ENCODE data around the gene RANGAP1. TPM values are rescaled to one million over a fixed set of nuclear protein-coding genes. Genes with fewer than 3 reads are reported as not detected.

RANGAP1 gene
- total RNA-seq, 1 donor from 2014 or later: 33.0 TPM

DNA sequence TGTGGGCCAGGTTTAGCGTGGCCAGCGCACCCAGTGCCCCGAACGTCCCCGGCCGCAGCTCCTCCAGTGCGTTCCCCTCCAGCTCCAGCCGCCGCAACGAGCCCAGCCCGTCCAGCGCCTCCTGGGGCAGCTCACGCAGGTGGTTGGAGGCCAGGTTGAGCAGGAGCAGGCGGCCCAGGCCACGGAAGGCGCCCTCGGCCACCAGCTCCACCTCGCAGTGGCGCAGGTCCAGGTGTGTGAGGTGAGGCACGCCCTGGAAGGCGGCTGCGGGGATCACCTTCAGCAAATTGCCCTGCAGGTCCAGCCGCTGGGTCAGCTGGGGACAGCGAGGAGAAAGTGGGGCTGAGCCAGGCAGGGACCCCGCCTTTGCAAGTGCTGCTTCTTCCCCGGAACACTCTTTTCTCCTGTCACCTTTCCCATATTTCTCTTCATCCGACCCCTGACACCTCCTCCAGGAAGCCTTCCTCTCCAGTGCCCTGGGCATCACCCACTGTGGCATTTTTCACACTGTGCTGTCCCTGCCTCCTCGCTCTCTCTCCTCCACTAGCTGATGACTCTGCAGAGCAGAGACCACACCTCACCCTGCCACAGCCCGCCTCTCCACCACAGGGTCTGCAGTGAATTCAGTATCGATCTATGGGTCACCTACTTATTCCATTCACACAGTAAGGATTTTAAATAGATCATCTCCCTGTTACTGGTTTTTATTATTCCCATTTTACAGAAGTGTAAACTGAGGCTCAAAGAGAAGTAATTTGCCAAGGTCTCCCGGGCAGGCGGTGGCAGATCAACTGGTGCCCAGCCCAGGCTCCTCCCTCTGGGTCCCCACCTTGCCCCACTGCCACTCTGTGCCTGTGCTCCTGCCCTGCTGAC lies 47.2 kb downstream of the RANGAP1 start:
- FAIRE-seq (no peak), DNase-seq (ENCODE audit: low spot score in 2 of 2) (no peak)

DNA sequence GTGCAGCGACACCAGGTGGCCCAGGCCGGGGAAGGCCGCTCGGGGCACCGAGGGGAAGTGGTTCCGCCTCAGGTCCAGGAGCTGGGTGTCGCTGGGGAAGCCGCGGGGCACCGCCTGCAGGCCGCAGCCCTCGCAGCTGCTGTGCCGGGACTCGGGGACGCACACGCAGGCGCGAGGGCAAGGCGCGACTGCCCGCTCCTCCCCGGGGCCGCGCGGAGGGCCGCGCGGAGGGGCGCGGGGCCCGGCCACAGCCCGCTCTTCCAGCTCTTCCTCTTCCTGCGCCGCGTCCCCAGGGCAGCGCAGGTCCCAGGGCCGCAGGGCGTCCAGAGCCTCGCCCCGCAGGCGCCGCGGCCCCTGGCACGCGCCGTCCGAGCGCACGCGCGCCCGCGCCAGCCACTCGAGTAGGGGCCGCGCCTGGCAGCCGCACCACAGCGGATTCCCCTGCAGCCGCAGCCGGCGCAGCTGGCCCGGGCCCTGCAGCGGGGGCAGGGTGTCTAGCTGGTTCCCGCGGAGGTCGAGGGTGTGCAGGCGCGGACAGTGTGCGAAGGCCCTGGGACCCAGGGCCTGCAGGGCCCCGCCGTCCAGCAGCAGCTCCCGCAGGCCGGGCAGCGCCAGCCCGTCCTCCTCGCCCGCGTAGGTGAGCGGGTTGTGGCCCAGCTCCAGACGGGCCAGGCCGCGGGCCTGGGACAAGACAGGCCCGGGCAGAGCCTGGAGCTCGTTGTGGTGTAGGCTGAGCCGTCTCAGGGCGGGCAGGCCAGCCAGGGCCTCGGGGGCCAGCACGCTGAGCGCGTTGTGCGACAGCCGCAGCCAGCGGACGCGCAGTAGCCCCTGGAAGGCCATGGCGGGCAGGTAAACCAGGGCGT lies 48.0 kb downstream of the RANGAP1 start:
- FAIRE-seq (no peak), DNase-seq (ENCODE audit: low spot score in 2 of 2) (peak; percentile 74 to 81)

DNA sequence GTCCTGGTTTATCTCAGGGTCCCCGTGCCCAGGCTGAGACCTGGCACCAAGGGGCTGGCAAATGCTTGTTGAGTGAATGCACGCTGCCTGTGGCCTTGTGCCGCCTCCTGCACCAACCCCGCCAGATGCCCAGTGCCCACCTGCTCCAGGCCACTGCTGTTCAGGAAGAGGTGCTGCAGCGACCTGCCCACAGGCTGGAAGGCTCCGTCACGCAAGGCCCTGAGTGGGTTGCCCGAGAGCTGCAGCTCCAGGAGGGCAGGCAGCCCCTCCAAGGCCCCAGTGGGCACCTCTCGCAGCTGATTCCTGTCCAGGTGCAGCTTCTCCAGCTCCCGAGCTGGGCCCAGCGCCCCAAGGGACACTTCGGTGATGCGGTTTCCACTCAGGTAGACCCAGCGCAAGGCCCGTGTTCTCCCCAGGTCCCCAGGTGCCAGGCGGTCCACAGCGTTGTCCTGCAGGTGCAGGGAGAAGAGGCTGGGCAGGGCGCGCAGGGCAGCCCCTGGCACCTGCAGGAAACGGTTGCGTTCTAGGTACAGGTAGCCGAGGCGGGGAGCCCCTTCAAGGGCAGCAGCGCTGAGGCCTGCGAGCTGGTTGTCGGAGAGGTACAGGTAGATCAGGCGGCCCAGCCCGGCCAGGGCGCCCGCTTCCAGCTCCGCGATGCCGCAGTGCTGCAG lies 48.8 kb downstream of the RANGAP1 start:
- DNase-seq (ENCODE audit: low spot score in 2 of 2) (no peak), FAIRE-seq (no peak)

DNA sequence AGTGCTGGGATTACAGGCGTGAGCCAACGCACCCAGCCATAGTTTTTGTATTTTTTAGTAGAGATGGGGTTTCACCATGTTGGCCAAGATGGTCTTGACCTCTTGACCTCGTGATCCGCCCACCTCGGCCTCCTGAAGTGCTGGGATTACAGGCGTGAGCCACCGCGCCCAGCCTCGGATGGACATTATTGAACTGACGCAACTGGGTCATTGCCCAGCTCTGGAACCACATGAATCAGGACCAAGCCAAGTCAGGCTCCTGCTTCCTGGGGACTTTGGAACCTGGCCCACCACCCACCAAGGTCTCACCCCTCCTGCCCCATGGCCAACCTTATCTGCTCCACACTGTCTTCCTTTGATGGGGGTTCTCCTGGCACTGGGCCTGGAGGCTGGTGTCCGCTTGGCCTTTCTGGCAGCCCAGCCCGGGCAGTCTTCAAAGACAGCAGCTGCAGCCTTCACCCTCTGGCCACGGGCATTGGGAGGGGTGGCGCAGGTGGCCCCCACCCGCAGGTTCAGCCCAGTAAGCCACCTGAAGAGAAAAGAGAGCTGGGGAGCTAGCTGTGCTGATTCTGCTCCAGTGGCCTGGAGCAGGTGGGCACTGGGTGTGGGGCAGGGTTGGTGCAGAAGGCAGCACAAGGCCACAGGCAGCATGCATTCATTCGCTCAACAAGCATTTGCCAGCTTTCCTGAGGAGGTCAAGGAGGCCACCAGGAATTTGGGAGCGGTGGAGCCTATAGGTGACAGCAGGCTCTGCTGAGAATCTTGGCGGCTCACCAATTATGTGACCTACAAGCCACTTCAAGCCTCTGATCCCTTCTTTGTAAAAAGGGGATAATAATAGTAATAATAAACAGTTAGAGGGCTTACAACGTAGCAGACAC lies 50.9 kb downstream of the RANGAP1 start:
- FAIRE-seq: no peak
- DNase-seq (ENCODE audit: low spot score in 2 of 2): no peak

DNA sequence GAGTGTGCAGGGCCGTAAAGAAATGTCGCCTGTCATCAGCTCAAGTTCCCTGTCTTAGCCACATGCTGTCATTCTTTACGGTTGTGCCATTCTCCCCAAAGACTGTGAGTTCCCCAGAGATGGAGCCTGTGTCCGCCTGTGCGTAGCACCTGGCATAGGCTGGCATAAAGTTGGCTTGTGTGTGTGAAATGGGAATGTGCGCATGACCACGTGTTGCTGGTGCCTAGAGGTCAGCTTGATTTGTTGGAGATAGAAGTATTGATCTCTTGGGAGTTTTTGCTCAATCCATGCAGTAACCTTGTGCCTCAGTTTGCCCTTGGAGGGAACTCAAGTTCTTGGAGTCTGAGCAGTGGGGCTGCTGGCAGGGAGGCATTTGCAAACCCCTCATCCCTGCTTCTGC lies 54.6 kb downstream of the RANGAP1 start:
- DNase-seq (ENCODE audit: low spot score in 2 of 2) (no peak), FAIRE-seq (no peak)

DNA sequence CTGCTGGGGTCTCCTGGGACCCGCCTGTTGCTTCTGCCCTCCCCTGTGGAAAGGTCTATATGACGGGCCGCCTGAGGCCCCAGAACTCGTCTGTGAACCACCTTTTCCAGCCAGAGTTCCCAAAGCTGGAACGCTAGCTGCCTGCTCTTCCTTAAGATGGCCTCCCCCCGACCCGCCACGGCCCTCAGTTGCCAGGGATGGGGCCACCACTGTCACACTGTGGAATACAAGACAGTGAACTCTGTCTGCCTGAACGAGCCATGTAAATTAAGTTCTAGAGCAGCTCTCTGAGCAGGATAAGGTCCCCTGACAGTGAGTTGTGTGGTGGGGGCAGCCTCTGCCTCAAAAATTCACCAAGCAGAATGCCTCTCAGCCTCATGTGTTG lies 55.6 kb downstream of the RANGAP1 start:
- FAIRE-seq (no peak), DNase-seq (ENCODE audit: low spot score in 2 of 2) (no peak)

DNA sequence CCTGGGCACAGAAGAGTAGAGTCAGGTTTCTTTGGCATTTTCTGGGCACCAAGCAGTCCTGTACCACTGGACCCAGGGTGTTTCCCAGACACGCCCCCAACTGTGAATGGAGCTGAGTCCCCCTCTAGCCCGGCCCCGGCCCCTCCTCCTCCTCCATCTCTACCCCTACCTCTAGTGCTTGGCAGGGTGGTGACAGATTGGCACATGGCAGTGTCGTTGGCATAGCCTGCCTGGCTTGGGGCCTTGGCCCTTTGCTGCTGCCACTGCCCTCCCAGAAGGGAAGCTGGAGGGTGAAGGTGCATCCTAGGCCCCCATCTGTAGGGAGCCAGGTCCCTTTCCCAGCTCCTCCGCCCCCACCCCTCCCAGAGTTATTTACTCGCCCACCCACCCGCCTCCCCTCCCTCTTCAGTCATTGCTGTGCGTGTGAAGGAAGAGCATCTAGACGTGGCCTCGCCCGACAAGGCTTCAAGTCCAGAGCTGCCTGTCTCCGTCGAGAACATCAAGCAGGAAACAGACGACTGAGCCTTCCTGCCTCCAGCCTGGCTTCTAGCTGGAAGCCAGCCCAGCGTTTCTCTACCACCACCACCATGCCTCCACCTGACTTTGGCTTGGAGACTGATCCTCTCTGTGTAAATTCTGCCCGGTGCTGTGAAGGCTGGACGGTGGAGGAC lies 56.1 kb downstream of the RANGAP1 start:
- no peak for DNase-seq (ENCODE audit: low spot score in 2 of 2)
- no peak for FAIRE-seq

DNA sequence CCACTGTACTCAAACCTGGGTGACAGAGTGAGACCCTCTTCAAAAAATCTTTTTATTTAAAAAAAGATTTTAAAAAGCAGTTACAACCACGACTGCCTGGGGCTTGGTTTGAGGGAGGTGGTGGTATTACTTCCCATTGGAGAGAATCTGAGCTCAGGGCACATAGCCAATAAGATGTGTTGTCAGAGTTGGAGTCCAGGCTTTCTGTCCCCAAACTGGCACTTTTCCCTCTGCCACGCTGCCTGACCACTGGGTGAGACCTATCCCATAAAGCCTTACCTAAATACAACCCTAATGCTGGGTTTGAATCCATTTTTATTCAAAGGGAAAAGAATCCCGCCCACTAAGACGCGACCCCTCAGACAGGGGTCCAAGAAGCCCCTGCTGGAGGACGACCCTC lies 56.8 kb downstream of the RANGAP1 start:
- FAIRE-seq: no peak

DNA sequence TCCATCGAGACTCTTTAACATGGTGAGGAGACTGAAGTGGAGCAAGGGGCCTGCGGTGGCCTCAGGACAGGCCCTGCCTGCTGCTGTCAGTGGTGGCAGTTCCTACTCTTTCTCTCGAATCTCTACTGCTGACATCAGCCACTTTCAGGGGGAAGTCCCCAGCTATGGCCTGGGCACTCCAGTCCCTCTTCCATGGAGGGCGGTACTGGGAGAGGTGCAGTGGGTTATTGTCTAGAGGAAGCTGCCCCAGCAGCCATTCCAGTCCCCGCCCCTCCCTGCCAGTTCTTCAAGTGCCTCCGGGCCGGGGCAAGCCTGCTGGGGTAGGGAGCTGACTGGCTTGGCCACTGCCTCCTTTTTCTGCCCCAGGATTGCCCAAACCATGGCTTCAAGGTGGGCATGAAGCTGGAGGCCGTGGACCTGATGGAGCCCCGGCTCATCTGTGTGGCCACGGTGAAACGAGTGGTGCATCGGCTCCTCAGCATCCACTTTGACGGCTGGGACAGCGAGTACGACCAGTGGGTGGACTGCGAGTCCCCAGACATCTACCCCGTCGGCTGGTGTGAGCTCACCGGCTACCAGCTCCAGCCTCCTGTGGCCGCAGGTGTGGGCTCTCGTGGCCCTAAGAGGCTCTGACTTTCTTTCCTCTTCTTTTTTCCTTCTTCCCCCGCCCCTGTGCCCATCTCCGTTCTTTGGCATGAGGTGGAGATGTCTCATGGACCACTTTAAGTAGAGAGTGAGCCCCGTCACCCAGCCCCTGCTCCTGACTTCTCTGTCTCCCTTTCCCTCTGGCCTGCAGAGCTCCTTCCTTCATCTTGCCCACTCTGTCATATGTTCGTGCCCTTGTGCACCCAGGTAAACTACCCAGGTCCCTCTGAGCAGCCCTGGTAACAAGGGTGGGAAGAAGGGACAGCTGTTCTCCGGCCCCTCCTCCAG lies 59.0 kb downstream of the RANGAP1 start:
- DNase-seq (ENCODE audit: low spot score in 2 of 2) (no peak), FAIRE-seq (no peak)

More for the DNA sequence above, 56.8 kb downstream of the RANGAP1 start:
- no peak for DNase-seq (ENCODE audit: low spot score in 2 of 2)

DNA sequence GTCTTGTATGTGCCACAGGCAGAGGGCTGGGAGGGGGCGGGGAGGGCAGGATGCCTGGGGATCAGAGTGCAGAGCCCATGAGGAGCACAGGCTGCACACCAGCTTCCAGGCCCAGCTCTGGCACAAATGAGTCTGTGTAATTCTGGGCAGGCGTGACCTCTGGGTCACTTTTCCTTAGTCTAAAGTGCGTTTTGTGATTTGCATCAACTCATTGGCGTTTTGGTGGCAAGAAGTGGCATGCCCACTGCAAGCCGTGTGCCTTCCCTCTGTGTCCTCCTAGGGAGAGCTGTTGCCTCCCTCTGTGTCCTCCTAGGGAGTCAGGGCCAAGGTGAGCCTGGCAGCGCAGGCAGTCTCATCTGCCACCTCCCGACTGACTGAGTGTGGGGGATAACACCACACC lies 62.5 kb downstream of the RANGAP1 start:
- no peak for DNase-seq (ENCODE audit: low spot score in 2 of 2)
- FAIRE-seq: no peak

DNA sequence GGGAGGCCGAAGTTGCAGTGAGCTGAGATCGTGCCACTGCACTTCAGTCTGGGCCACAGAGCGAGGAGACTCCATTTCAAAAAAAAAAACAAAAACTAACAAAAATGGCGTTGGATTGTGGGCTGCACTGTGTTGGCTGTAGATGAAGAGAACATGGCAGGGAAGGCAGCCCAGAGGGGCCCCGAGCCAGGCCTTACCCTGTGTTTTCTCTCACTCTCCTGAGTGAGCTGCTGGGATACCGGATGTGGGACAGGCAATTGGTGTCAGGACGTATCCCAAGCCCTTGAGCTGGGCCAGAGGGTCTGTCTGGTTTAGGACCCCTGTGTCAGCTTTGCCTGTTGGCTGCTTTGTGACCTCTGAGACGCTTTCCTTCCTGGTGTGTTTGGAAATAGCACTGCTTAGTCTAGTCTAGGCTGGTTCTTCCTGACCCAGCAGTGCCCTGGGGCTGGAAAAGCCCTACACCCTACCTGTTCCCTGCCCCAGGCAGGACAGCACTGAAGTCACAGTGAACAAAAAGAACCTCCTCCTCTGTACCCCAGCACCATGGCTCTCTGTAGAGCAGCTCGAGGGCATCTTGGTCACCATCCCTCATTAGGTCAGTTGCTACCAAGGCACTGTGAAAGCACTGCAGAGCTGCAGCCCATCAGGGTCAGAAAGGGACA lies 63.0 kb downstream of the RANGAP1 start:
- DNase-seq (ENCODE audit: low spot score in 2 of 2) (no peak), FAIRE-seq (no peak)

DNA sequence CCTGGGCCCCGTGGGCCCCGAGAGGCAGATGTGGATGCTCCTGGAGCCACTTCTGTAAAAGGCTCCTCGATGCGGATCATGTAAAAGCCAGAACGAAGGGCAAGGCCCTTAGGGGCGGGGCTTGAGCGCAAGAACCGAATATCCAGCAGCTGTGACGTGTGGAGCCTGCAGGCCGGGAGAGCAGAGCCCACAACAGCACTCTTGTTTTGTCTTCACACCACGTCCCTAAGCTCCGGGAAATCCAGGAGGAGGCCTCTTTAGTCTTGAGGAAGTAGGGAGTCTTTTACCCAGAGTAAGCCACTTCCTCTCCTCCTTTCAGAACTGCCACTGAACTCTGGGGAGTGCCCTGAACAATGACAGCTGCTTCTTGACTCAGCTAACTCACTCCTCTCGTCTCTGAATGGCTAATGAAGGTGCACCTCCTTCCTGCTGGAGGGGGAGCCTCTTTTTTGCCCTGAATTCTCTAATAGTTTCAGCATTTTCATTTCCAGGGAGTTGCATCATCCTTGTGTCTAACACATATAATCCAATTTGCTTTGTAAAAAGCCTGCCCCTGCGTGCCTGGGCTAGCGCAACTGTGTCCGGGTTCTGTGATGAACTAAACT lies 68.3 kb downstream of the RANGAP1 start:
- peak in 1 of 2 donors; percentile 74 for DNase-seq (ENCODE audit: low spot score in 2 of 2)
- FAIRE-seq: no peak

DNA sequence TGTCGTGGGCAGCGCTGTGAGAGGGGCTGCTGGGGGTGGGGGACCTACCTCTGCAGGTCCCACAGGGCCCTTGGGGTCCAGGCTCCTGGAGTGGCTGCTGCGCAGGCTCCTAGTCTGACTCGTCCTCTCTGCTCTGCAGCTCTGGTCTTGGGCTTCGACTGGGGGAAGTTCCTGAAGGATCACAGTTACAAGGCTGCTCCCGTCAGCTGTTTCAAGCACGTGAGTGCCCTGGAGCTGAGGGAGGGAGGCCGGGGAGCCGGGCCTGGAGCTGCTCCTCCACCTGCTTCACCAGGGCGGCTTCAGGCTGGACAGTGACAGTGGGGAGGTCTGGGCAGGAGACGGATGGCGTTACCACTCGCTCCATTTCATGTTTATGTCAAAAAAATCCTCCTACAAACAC lies 69.0 kb downstream of the RANGAP1 start:
- FAIRE-seq (no peak), DNase-seq (ENCODE audit: low spot score in 2 of 2) (no peak)

DNA sequence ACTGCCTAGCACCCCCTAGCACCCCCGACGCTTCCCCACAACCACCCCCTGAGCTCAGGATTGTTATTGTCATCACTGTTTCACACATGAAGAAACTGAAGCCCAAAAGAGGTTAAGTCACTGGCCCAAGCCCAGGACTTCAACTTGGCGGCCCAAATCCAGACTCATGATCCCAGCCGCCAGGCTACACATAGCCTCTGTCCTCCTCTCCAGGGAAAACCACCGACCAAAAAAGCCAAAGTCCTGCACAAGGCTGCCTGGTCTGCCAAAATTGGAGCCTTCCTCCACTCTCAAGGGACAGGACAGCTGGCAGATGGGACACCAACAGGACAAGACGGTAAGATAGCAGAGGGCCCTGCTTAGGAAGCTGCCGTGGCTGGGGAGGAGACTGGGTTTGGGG lies 70.1 kb downstream of the RANGAP1 start:
- FAIRE-seq (no peak), DNase-seq (ENCODE audit: low spot score in 2 of 2) (no peak)

DNA sequence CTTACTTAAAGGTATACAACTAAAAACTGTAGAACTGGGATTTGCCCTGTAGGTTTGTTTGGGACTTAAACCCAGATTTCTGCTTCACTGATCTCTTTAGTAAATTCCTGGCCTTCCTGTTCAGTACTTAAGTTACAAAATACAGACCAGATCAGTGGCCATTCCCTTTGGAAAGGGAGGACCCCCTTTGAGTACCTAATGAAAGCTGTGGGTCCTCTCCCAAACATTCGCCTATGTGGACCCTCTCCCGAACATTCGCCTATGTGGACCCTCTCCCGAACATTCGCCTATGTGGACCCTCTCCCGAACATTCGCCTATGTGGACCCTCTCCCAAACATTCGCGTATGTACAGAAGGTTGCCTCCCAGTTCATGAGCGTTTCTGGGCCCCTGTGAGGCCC lies 70.6 kb downstream of the RANGAP1 start:
- FAIRE-seq: no peak
- no peak for DNase-seq (ENCODE audit: low spot score in 2 of 2)

DNA sequence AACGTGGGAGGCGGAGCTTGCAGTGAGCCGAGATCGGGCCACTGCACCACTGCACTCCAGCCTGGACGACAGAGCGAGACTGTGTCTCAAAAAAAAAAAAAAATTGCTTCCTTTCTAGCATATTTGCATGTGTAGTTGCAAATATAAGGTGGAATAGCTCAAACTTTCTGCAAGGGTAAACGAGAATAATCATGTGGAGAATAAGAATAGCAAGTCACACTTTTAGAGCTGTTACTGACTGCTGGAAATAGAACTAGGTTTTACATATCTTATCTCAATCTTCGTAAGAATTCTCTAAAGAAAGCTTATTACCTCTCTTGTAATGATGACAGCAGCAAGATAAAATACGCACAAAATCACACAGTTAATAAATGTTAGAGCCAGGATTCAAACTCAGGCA lies 79.3 kb downstream of the RANGAP1 start:
- no peak for DNase-seq (ENCODE audit: low spot score in 2 of 2)
- FAIRE-seq: no peak

All from frontal cortex (tissue), 4 donors.